SU-DHL-6 (cell line): ENCODE measurements around the gene VAMP5.

Source experiments
- EZH2phosphoT487 ChIP-seq: fragments of 200-600 bp; sonication (generic), shearing (Covaris generic); conservative IDR thresholded peaks from 2 replicates; pipeline ENCODE4 v1.6.1; 2018; ENCODE audit warnings: mild to moderate bottlenecking, antibody characterized with exemption, low read length, moderate library complexity, mixed read lengths
- TF ChIP-seq, protein P1 (sequence below): fragments of 200-600 bp; sonication (generic); IDR thresholded peaks from one replicate; pipeline ENCODE4 v1.5.1; 2017; ENCODE audit warnings: antibody characterized with exemption, mild to moderate bottlenecking, low read length, moderate library complexity; ENCODE audit not compliant: insufficient read depth, poor library complexity, severe bottlenecking

DNA sequence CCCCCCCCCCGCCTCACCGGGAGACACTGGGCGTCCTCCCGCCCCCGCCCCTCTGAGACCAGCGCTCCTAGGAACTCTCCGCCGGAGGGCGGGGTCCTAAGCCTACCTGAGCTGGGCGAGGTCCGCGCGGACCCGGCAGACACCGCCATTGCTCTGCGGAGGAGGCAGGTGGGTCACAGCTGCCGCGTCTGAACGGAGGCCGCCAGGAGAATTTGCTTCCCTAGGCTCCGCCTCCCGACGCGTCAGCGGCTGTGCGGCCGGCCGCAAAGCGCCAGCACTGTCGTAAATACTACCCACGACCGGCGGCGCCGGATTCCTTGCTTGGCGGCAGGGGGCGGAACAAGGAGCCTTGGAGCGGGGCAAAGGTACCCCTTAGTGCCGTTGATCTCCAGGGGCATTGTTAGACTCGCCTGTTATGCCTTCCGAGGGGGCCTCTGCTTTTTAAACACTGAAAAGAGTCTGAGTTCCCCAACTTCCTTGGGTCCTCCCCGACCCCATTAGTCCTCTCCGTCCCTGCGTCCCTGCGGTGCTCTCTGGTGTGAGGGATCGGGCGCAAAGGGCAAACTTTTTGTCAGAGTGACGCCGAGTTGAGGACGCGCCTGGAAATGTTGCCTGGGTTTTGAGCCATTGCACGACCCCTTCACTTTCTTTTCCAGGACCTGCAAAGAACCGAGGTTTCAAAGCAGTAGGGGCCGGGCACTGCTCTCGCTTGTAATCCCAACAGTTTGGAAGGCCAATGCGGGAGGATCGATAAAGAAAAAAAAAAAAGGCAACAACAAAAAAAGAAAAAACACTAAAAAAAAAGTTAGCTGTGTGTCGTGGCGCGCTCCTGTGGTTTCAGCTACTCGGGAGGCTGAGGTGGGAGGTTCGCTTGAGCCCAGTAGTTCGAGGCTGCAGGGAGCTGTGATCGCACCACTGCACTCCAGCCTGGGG lies 22.7 kb upstream of the VAMP5 start, which contains the start of gene GGCX:
- TF ChIP-seq, protein P1, sequence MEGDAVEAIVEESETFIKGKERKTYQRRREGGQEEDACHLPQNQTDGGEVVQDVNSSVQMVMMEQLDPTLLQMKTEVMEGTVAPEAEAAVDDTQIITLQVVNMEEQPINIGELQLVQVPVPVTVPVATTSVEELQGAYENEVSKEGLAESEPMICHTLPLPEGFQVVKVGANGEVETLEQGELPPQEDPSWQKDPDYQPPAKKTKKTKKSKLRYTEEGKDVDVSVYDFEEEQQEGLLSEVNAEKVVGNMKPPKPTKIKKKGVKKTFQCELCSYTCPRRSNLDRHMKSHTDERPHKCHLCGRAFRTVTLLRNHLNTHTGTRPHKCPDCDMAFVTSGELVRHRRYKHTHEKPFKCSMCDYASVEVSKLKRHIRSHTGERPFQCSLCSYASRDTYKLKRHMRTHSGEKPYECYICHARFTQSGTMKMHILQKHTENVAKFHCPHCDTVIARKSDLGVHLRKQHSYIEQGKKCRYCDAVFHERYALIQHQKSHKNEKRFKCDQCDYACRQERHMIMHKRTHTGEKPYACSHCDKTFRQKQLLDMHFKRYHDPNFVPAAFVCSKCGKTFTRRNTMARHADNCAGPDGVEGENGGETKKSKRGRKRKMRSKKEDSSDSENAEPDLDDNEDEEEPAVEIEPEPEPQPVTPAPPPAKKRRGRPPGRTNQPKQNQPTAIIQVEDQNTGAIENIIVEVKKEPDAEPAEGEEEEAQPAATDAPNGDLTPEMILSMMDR = no peak
- no peak for TF ChIP-seq EZH2phosphoT487
